Measurements from ENCODE around the gene MVB12B. TPM values are rescaled to one million over a fixed set of nuclear protein-coding genes. Genes with fewer than 3 reads are reported as not detected.

The MVB12B gene
- total RNA-seq, 1 experiment from 2014 or later = 5.8 TPM

- no peaks in the 10 kb centered on the region for H3K9me3 Mint-ChIP-seq
- peak overlapping the region; percentile 46; the same call in 1 of the 2 replicates for H3K14ac ChIP-seq (ENCODE audit: insufficient read depth, low read length)
- H2BK15ac ChIP-seq (ENCODE audit: low read depth, low read length) = no peak overlapping the region
- H3K4me3 Mint-ChIP-seq = no peak overlapping the region
- H3K27me3 ChIP-seq (ENCODE audit: insufficient read depth, low read length) = no peaks in the 10 kb centered on the region
- no peak overlapping the region for H3K27ac ChIP-seq (ENCODE audit: insufficient read length, low read depth, low read length)
- no peak overlapping the region for H4K91ac ChIP-seq (ENCODE audit: insufficient read length, low read depth, low read length)
- H2BK5ac ChIP-seq (ENCODE audit: insufficient read length, low read length) = no peak overlapping the region
- no peak overlapping the region for H2AFZ ChIP-seq (ENCODE audit: low read length)
- no peak overlapping the region for H3K56ac ChIP-seq (ENCODE audit: insufficient read length, low read depth, low read length)
- no peaks in the 10 kb centered on the region for H3K79me1 ChIP-seq (ENCODE audit: insufficient read depth, low read depth, low read length, poor library complexity, severe bottlenecking)
- WGBS (ENCODE audit: extremely low coverage, insufficient read length, low lambda C conversion rate) = no CpG with 5 or more reads among the region's 8 CpGs
- H3K4me1 Mint-ChIP-seq = peaks cover 30 to 36% of the 10 kb centered on the region in 2 experiments
- H3T11ph ChIP-seq (ENCODE audit: low read length) = no peak overlapping the region
- no peak overlapping the region for H4K8ac ChIP-seq (replicated peaks; ENCODE audit: insufficient read length, low read depth, low read length)
- no peak overlapping the region for H3K23ac ChIP-seq (ENCODE audit: insufficient read length, low read depth, low read length)
- H2BK20ac ChIP-seq (ENCODE audit: low read depth, low read length, poor library complexity, severe bottlenecking) = no peak overlapping the region
- no peaks in the 10 kb centered on the region for H3K23me2 ChIP-seq (ENCODE audit: insufficient read length, low read depth, low read length, poor library complexity, severe bottlenecking)
- no peak overlapping the region for H2AK5ac ChIP-seq (ENCODE audit: insufficient read length, low read length)
- no peak overlapping the region for H2BK120ac ChIP-seq (ENCODE audit: low read depth, low read length, poor library complexity, severe bottlenecking)
- no peaks in the 10 kb centered on the region for H3K36me3 Mint-ChIP-seq (ENCODE audit: insufficient read depth in 1 of 3, low read depth in 3 of 3)
- H3K79me2 ChIP-seq (ENCODE audit: insufficient read depth, low read length) = peaks cover 1% of the 10 kb centered on the region; the same call in 1 of the 2 replicates
- H3K18ac ChIP-seq (ENCODE audit: insufficient read length, low read depth, low read length) = no peak overlapping the region
- TF ChIP-seq CTCF (conservative IDR thresholded peaks at IDR 0.05) = no peak
- H3K4ac ChIP-seq (ENCODE audit: low read depth, low read length) = no peak overlapping the region
- no peak overlapping the region for H3K4me2 ChIP-seq (ENCODE audit: insufficient read depth, insufficient read length, low read length)
- H3K9me3 ChIP-seq (ENCODE audit: control insufficient read depth, low read depth, low read length) = no peaks in the 10 kb centered on the region
- no peak overlapping the region for H3K9ac ChIP-seq (ENCODE audit: extremely low read depth, insufficient read length, low read length)
- no peaks in the 10 kb centered on the region for H4K20me1 ChIP-seq (ENCODE audit: control insufficient read depth, insufficient read depth, insufficient read length)
- no peak overlapping the region for H2BK12ac ChIP-seq (ENCODE audit: insufficient read length, low read depth, low read length)
- H3K27ac Mint-ChIP-seq = peak overlapping the region in 1 of 3 experiments; percentile 23; a peak in 1 of 7 replicates
- no peak for DNase-seq
- H3K27me3 Mint-ChIP-seq (ENCODE audit: low read depth) = no peaks in the 10 kb centered on the region
- H3K4me1 ChIP-seq (ENCODE audit: insufficient read depth, low read length) = peaks cover 4% of the 10 kb centered on the region; the same call in 1 of the 2 replicates
- H4K5ac ChIP-seq (ENCODE audit: insufficient read length, low read depth, low read length) = no peak overlapping the region
Measured at GRCh38 chr9:126334721-126335621, 8.3 kb downstream of the MVB12B start.
